ENCODE results near the gene DMGDH. TPM values are rescaled to one million over a fixed set of nuclear protein-coding genes. Genes with fewer than 3 reads are reported as not detected.

The DMGDH gene
- total and polyA plus RNA-seq, 2 donors = 0.99 to 1.1 TPM

DNA sequence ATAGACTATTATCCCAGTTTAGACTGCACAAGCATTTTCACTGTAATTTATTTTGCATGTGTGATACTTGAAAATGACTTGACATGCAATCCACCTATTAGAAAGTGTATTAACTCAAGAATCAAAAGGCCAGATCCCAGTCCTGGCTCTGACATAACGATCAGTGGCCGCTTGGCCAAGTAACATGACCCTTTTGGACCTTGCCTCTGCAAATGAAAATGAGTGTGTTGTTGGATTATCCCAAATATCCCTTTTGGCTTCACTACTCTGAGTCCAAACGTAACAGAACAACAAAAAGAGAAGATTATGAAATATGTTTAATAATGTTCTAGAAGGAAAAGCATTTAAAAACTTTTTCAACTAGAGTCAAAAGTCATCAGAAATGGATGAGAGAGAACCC lies 19.0 kb downstream of the DMGDH start:
- no peaks in the 10 kb centered on the region for H3K9me3 ChIP-seq (ENCODE audit: control insufficient read depth in 2 of 2, insufficient read depth in 1 of 2, low read length in 1 of 2)
- H3K4me1 ChIP-seq (ENCODE audit: control insufficient read depth in 2 of 2, insufficient read depth in 2 of 2, low read length in 2 of 2) = no peaks in the 10 kb centered on the region
- 91% methylated on average over 3 of the region's 3 CpGs for WGBS
- DNase-seq (ENCODE audit: low read depth in 6 of 9, low spot score in 9 of 9) = no peak
- no peaks in the 10 kb centered on the region for H3K36me3 ChIP-seq (ENCODE audit: control insufficient read depth in 2 of 2, insufficient read depth in 2 of 2, low read length in 1 of 2)
- no peak overlapping the region for H3K4me3 ChIP-seq (ENCODE audit: low read length in 2 of 2)
- H3K27me3 ChIP-seq (ENCODE audit: control insufficient read depth in 2 of 2, insufficient read depth in 1 of 2, low read length in 1 of 2) = no peaks in the 10 kb centered on the region
- H3K27ac ChIP-seq (ENCODE audit: low read depth in 1 of 2, low read length in 1 of 2) = no peak overlapping the region

DNA sequence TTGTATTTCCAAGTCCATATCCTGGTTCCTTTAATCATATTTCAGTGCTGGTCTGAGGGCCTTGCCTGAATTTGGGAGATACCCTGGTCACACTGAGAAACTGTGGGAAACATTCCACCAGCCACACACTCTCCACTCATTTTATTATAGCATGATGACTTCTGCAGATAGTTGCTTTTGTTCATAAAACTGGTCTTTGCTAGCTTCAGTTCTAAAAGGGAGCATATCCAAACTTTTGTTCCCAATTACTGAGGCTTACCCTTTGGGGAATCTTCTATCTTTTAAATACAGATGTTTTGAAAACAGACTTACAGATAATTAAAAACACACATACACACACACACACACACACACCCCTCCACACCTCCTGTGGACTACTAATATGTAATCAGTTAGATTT lies 21.0 kb downstream of the DMGDH start:
- Histone ChIP-seq H3K27me3 (ENCODE audit: control insufficient read depth in 2 of 2, insufficient read depth in 1 of 2, low read length in 1 of 2) (no peaks in the 10 kb centered on the region), H3K9me3 (ENCODE audit: control insufficient read depth in 2 of 2, insufficient read depth in 1 of 2, low read length in 1 of 2) (no peaks in the 10 kb centered on the region), H3K4me3 (ENCODE audit: low read length in 2 of 2) (no peak overlapping the region), H3K27ac (ENCODE audit: low read depth in 1 of 2, low read length in 1 of 2) (no peak overlapping the region), H3K4me1 (ENCODE audit: control insufficient read depth in 2 of 2, insufficient read depth in 2 of 2, low read length in 2 of 2) (no peaks in the 10 kb centered on the region), H3K36me3 (ENCODE audit: control insufficient read depth in 2 of 2, insufficient read depth in 2 of 2, low read length in 1 of 2) (no peaks in the 10 kb centered on the region)
- DNase-seq (ENCODE audit: low read depth in 6 of 9, low spot score in 9 of 9) = no peak

DNA sequence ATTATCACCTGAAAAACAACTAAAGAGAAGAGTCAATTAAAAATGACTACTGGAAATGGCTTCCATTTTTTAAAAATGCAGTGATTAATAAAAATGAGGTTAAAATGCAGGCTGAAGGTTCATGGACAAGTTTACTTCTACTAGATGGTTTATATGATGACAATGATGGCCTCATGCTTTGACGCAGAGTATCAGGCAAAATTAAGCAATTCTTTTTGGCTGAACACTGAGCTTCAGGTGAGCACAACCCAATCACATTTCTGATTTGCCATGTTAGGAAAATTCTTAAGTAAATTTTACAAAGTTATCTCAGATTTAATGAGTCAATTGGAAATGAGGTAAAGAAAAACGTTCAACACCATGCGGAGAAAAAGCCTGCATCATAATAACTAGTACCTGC lies 22.3 kb downstream of the DMGDH start:
- no peaks in the 10 kb centered on the region for H3K36me3 ChIP-seq (ENCODE audit: control insufficient read depth in 2 of 2, insufficient read depth in 2 of 2, low read length in 1 of 2)
- no peaks in the 10 kb centered on the region for H3K9me3 ChIP-seq (ENCODE audit: control insufficient read depth in 2 of 2, insufficient read depth in 1 of 2, low read length in 1 of 2)
- 99% methylated on average over 3 of the region's 3 CpGs for WGBS
- no peak overlapping the region for H3K27ac ChIP-seq (ENCODE audit: low read depth in 1 of 2, low read length in 1 of 2)
- H3K27me3 ChIP-seq (ENCODE audit: control insufficient read depth in 2 of 2, insufficient read depth in 1 of 2, low read length in 1 of 2) = no peaks in the 10 kb centered on the region
- H3K4me3 ChIP-seq (ENCODE audit: low read length in 2 of 2) = no peak overlapping the region
- no peaks in the 10 kb centered on the region for H3K4me1 ChIP-seq (ENCODE audit: control insufficient read depth in 2 of 2, insufficient read depth in 2 of 2, low read length in 2 of 2)
- no peak for DNase-seq (ENCODE audit: low read depth in 6 of 9, low spot score in 9 of 9)

GRCh38 chr5:79042188-79042587 lies 27.3 kb downstream of the DMGDH start:
- Histone ChIP-seq H3K4me1 (ENCODE audit: control insufficient read depth in 2 of 2, insufficient read depth in 2 of 2, low read length in 2 of 2) (no peaks in the 10 kb centered on the region), H3K27me3 (ENCODE audit: control insufficient read depth in 2 of 2, insufficient read depth in 1 of 2, low read length in 1 of 2) (no peaks in the 10 kb centered on the region), H3K36me3 (ENCODE audit: control insufficient read depth in 2 of 2, insufficient read depth in 2 of 2, low read length in 1 of 2) (no peaks in the 10 kb centered on the region), H3K27ac (ENCODE audit: low read depth in 1 of 2, low read length in 1 of 2) (no peak overlapping the region), H3K9me3 (ENCODE audit: control insufficient read depth in 2 of 2, insufficient read depth in 1 of 2, low read length in 1 of 2) (no peaks in the 10 kb centered on the region), H3K4me3 (ENCODE audit: low read length in 2 of 2) (no peak overlapping the region)
- WGBS = 91% methylated on average over 3 of the region's 3 CpGs
- no peak for DNase-seq (ENCODE audit: low read depth in 6 of 9, low spot score in 9 of 9)

- WGBS = 97% methylated on average over 2 of the region's 2 CpGs
These were observed 32.7 kb downstream of the DMGDH start for GRCh38 chr5:79036769-79037168.

DNA sequence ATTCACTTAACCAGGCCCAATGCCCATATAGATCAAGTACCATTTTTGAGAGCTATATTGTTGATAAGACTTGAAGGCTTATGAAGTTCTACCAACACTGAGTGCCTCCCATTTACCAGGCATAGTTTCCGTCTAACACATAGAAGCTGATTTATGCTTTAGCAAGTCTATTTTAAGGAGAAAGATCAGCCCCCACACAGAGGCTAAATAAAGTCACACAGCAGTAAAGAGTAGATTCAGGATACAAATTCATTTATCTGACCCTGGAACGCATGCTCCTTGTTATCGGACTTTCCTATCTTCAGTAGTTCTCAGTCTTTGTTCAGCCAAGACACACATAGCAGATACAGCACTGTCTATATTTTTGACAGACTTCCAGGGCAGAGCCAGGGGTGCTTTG lies 34.2 kb downstream of the DMGDH start:
- no peaks in the 10 kb centered on the region for H3K36me3 ChIP-seq (ENCODE audit: control insufficient read depth in 2 of 2, insufficient read depth in 2 of 2, low read length in 1 of 2)
- WGBS = 97% methylated on average over 3 of the region's 3 CpGs
- no peaks in the 10 kb centered on the region for H3K27me3 ChIP-seq (ENCODE audit: control insufficient read depth in 2 of 2, insufficient read depth in 1 of 2, low read length in 1 of 2)
- no peaks in the 10 kb centered on the region for H3K4me1 ChIP-seq (ENCODE audit: control insufficient read depth in 2 of 2, insufficient read depth in 2 of 2, low read length in 2 of 2)
- DNase-seq (ENCODE audit: low read depth in 6 of 9, low spot score in 9 of 9) = no peak
- no peak overlapping the region for H3K4me3 ChIP-seq (ENCODE audit: low read length in 2 of 2)
- peaks cover 0 to 3% of the 10 kb centered on the region in 2 donors for H3K9me3 ChIP-seq (ENCODE audit: control insufficient read depth in 2 of 2, insufficient read depth in 1 of 2, low read length in 1 of 2)
- no peak overlapping the region for H3K27ac ChIP-seq (ENCODE audit: low read depth in 1 of 2, low read length in 1 of 2)

More at GRCh38 chr5:79036769-79037168, 32.7 kb downstream of the DMGDH start:
- DNase-seq (ENCODE audit: low read depth in 6 of 9, low spot score in 9 of 9) = no peak
- Histone ChIP-seq H3K27me3 (ENCODE audit: control insufficient read depth in 2 of 2, insufficient read depth in 1 of 2, low read length in 1 of 2) (no peaks in the 10 kb centered on the region), H3K9me3 (ENCODE audit: control insufficient read depth in 2 of 2, insufficient read depth in 1 of 2, low read length in 1 of 2) (peaks cover 0 to 3% of the 10 kb centered on the region in 2 donors), H3K36me3 (ENCODE audit: control insufficient read depth in 2 of 2, insufficient read depth in 2 of 2, low read length in 1 of 2) (no peaks in the 10 kb centered on the region), H3K27ac (ENCODE audit: low read depth in 1 of 2, low read length in 1 of 2) (no peak overlapping the region), H3K4me3 (ENCODE audit: low read length in 2 of 2) (no peak overlapping the region), H3K4me1 (ENCODE audit: control insufficient read depth in 2 of 2, insufficient read depth in 2 of 2, low read length in 2 of 2) (no peaks in the 10 kb centered on the region)

GRCh38 chr5:79032782-79033181 lies 36.7 kb downstream of the DMGDH start:
- Histone ChIP-seq H3K4me3 (ENCODE audit: low read length in 2 of 2) (no peak overlapping the region), H3K4me1 (ENCODE audit: control insufficient read depth in 2 of 2, insufficient read depth in 2 of 2, low read length in 2 of 2) (no peaks in the 10 kb centered on the region), H3K36me3 (ENCODE audit: control insufficient read depth in 2 of 2, insufficient read depth in 2 of 2, low read length in 1 of 2) (no peaks in the 10 kb centered on the region), H3K27ac (ENCODE audit: low read depth in 1 of 2, low read length in 1 of 2) (no peak overlapping the region), H3K9me3 (ENCODE audit: control insufficient read depth in 2 of 2, insufficient read depth in 1 of 2, low read length in 1 of 2) (peaks cover 0 to 3% of the 10 kb centered on the region in 2 donors), H3K27me3 (ENCODE audit: control insufficient read depth in 2 of 2, insufficient read depth in 1 of 2, low read length in 1 of 2) (no peaks in the 10 kb centered on the region)
- no peak for DNase-seq (ENCODE audit: low read depth in 6 of 9, low spot score in 9 of 9)
- 96% methylated on average over 5 of the region's 5 CpGs for WGBS

DNA sequence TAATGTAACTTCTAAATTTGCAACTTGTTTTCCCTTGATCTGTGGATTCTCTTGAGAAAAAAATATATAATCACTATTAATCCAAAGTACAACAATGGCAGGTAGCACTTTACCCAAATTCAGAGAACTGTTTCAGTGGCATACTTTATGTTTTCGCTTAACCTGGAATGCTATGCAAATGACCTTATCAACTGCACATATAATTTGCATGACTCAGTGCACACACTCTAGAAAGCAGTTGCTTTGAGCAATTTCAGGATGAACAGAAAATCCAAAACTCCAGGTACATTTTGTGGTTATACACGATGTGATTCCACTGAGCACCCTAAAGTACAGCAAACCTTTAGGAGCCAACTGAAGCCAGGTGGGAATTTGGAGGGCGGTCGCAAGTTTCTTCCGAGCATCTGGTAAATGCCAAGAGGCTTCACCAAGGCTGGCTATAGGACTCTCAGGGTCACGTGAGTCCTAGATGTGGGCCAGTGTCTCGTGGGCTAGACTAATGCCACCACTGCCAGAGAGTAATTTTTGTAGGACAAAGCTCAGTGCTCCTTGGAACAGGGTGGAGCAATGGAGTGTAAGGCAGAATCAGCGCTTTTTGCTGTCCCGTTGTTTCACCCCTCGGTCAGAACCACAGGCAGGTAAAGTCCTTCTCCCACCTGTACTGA lies 37.3 kb downstream of the DMGDH start:
- no peak overlapping the region for H3K27ac ChIP-seq (ENCODE audit: low read depth in 1 of 2, low read length in 1 of 2)
- DNase-seq (ENCODE audit: low read depth in 6 of 9, low spot score in 9 of 9) = no peak
- peaks cover 0 to 3% of the 10 kb centered on the region in 2 donors for H3K9me3 ChIP-seq (ENCODE audit: control insufficient read depth in 2 of 2, insufficient read depth in 1 of 2, low read length in 1 of 2)
- no peaks in the 10 kb centered on the region for H3K4me1 ChIP-seq (ENCODE audit: control insufficient read depth in 2 of 2, insufficient read depth in 2 of 2, low read length in 2 of 2)
- whole genome bisulfite sequencing = 97% methylated on average over 10 of the region's 10 CpGs
- no peaks in the 10 kb centered on the region for H3K36me3 ChIP-seq (ENCODE audit: control insufficient read depth in 2 of 2, insufficient read depth in 2 of 2, low read length in 1 of 2)
- no peaks in the 10 kb centered on the region for H3K27me3 ChIP-seq (ENCODE audit: control insufficient read depth in 2 of 2, insufficient read depth in 1 of 2, low read length in 1 of 2)
- no peak overlapping the region for H3K4me3 ChIP-seq (ENCODE audit: low read length in 2 of 2)

DNA sequence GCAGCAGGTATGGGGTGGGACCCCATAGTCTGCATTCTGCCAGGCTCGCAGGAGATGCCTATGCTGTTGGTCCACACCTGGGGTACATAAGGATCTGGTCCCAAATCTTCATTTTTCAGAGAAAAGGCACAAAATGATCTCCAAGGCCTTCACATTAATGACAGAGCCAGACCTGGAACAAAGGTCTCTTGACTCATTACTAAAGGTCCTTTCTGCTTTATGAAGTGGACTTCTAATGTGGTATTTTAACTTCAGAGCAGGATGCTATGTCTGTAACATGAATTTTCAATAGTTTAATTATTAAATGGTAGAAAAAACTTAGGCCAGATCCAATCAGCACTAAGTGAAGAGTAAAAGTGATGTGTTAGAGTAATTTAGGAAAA lies 38.0 kb downstream of the DMGDH start:
- WGBS = 100% methylated on average over 1 of the region's 1 CpG
- no peak overlapping the region for H3K27ac ChIP-seq (ENCODE audit: low read depth in 1 of 2, low read length in 1 of 2)
- no peaks in the 10 kb centered on the region for H3K27me3 ChIP-seq (ENCODE audit: control insufficient read depth in 2 of 2, insufficient read depth in 1 of 2, low read length in 1 of 2)
- no peaks in the 10 kb centered on the region for H3K9me3 ChIP-seq (ENCODE audit: control insufficient read depth in 2 of 2, insufficient read depth in 1 of 2, low read length in 1 of 2)
- no peak for DNase-seq (ENCODE audit: low read depth in 6 of 9, low spot score in 9 of 9)
- no peaks in the 10 kb centered on the region for H3K36me3 ChIP-seq (ENCODE audit: control insufficient read depth in 2 of 2, insufficient read depth in 2 of 2, low read length in 1 of 2)
- no peaks in the 10 kb centered on the region for H3K4me1 ChIP-seq (ENCODE audit: control insufficient read depth in 2 of 2, insufficient read depth in 2 of 2, low read length in 2 of 2)
- H3K4me3 ChIP-seq (ENCODE audit: low read length in 2 of 2) = no peak overlapping the region
